BLaER1 treated with 17β-estradiol and CSF1 and Interleukin-3, amounts not matched to agents 10 nM and 100 nM (cell line): Measurements from ENCODE around the gene SLC12A7.

ENCODE experiments used
- H3K27ac ChIP-seq, 11 experiments: shearing (Covaris generic); formaldehyde crosslinking; 2 replicates each; pipeline ENCODE4 v1.8.1; 2022
- H3K27me3 ChIP-seq, 11 experiments: shearing (Covaris generic); formaldehyde crosslinking; 2 replicates each; pipeline ENCODE4 v1.8.1; 2022
- H3K36me3 ChIP-seq, 11 experiments: shearing (Covaris generic); formaldehyde crosslinking; 2 replicates each; pipeline ENCODE4 v1.8.1; 2022
- H3K4me1 ChIP-seq, 10 experiments: shearing (Covaris generic); formaldehyde crosslinking; 2 replicates each; pipeline ENCODE4 v1.8.1; 2022
- H3K4me2 ChIP-seq, 11 experiments: shearing (Covaris generic); formaldehyde crosslinking; 2 replicates each; pipeline ENCODE4 v1.8.1; 2022
- H3K4me3 ChIP-seq, 10 experiments: shearing (Covaris generic); formaldehyde crosslinking; 2 replicates each; pipeline ENCODE4 v1.8.1; 2022
- H3K9ac ChIP-seq, 11 experiments: shearing (Covaris generic); formaldehyde crosslinking; 2 replicates each; pipeline ENCODE4 v1.8.1; 2022
- H3K9me3 ChIP-seq, 11 experiments: shearing (Covaris generic); formaldehyde crosslinking; replicated peaks in 1 of 11; 2 replicates each; pipeline ENCODE4 v1.8.1; 2022
- H4K20me1 ChIP-seq, 11 experiments: shearing (Covaris generic); formaldehyde crosslinking; 2 replicates each; pipeline ENCODE4 v1.8.1; 2022
- Cebpa-rat ChIP-seq, 11 experiments: shearing (Covaris generic); IDR thresholded peaks; 2 replicates each; pipeline ENCODE4 v1.8.1; 2022

Gene SLC12A7

GRCh38 chr5:1122511-1123294 is 10.8 kb upstream of the SLC12A7 start:
- Histone ChIP-seq H3K4me3 (no peak overlapping the region), H3K27me3 (peaks cover 0 to 64% (median 20%) of the 10 kb centered on the region in 11 experiments; a peak in 15 of 22 replicates), H3K9me3 (peaks cover 11 to 20% (median 16%) of the 10 kb centered on the region in 11 experiments), H3K27ac (peak overlapping the region in 1 of 11 experiments; percentile 8; a peak in 1 of 22 replicates), H3K36me3 (peaks cover 0 to 11% (median 0%) of the 10 kb centered on the region in 11 experiments; a peak in 4 of 22 replicates), H3K4me1 (peaks cover 19 to 81% (median 73%) of the 10 kb centered on the region in 10 experiments; a peak in 19 of 20 replicates), H3K9ac (peak overlapping the region in 2 of 11 experiments; percentile 7 to 12; a peak in 1 of 22 replicates), H4K20me1 (peaks cover 0 to 41% (median 0%) of the 10 kb centered on the region in 11 experiments; a peak in 8 of 22 replicates), H3K4me2 (peak overlapping the region in 10 of 11 experiments; percentile 7 to 88 (median 72); a peak in 19 of 22 replicates)
- no peak for TF ChIP-seq Cebpa-rat (IDR thresholded peaks at IDR 0.05)

- H3K4me1 ChIP-seq: peaks cover 27 to 81% (median 74%) of the 10 kb centered on the region in 10 experiments; a peak in 19 of 20 replicates
- no peak overlapping the region for H3K27ac ChIP-seq
- H3K27me3 ChIP-seq: peaks cover 0 to 64% (median 20%) of the 10 kb centered on the region in 11 experiments; a peak in 15 of 22 replicates
- H3K9me3 ChIP-seq: peaks cover 11 to 20% (median 16%) of the 10 kb centered on the region in 11 experiments
- no peak for TF ChIP-seq Cebpa-rat (IDR thresholded peaks at IDR 0.05)
- H3K4me3 ChIP-seq: no peak overlapping the region
- H3K9ac ChIP-seq: no peak overlapping the region; a peak in 1 of 22 replicates
- peaks cover 0 to 11% (median 0%) of the 10 kb centered on the region in 11 experiments; a peak in 4 of 22 replicates for H3K36me3 ChIP-seq
- peaks cover 0 to 41% (median 0%) of the 10 kb centered on the region in 11 experiments; a peak in 8 of 22 replicates for H4K20me1 ChIP-seq
- H3K4me2 ChIP-seq: peak overlapping the region in 5 of 11 experiments; percentile 66 to 88 (median 82); a peak in 8 of 22 replicates
Observed at GRCh38 chr5:1121891-1122290, 10.0 kb upstream of the SLC12A7 start.

GRCh38 chr5:1121044-1121443 is 9.2 kb upstream of the SLC12A7 start:
- Histone ChIP-seq H4K20me1 (peaks cover 0 to 44% (median 1%) of the 10 kb centered on the region in 11 experiments; a peak in 8 of 22 replicates), H3K4me2 (peak overlapping the region in 8 of 11 experiments; percentile 6 to 88 (median 74); a peak in 13 of 22 replicates), H3K4me3 (no peak overlapping the region), H3K4me1 (peaks cover 29 to 86% (median 81%) of the 10 kb centered on the region in 10 experiments; a peak in 19 of 20 replicates), H3K9me3 (peaks cover 11 to 20% (median 16%) of the 10 kb centered on the region in 11 experiments), H3K36me3 (peaks cover 0 to 11% (median 0%) of the 10 kb centered on the region in 11 experiments; a peak in 4 of 22 replicates), H3K27ac (no peak overlapping the region), H3K27me3 (peaks cover 0 to 67% (median 23%) of the 10 kb centered on the region in 11 experiments; a peak in 15 of 22 replicates), H3K9ac (peak overlapping the region in 1 of 11 experiments; percentile 4; a peak in 1 of 22 replicates)
- TF ChIP-seq Cebpa-rat (IDR thresholded peaks at IDR 0.05): no peak

DNA sequence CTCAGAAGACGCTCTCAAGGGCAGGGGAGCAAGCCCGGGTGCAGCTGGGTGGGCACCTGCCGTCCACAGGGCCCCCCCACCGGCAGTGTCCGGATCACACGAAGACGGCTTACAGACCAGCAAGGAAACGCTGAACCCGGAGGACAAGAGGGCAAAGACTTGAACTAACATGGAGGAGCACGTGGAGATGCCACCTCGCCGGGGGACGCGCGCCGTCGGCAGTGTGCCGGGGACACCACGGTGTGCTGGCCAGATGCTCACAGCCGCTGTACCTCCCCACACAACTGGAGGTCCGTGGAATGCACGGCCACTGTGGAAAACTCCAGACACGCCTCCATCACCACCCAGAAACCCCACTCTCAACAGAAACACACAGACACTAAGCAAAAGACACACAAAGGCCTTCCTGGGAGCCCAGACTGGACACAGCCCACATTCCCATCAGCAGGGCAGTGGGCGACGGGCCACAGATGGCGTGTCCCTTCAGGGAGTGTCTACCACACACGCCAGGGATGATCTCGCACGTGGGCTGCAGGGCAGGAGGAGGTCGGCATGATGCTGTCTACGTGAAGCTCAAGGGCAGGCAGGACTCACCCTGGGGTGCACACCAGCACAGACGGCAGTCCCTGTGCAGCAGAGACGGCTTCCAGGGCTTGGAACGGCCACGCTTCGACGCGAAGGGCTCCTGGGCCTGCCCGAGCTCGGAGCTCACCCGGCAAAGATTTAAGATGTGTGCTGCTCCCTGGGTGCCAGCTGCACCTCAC is 8.6 kb upstream of the SLC12A7 start:
- peak overlapping the region in 9 of 11 experiments; percentile 54 to 88 (median 75); a peak in 13 of 22 replicates for H3K4me2 ChIP-seq
- H3K4me1 ChIP-seq: peaks cover 29 to 93% (median 87%) of the 10 kb centered on the region in 10 experiments; a peak in 19 of 20 replicates
- TF ChIP-seq Cebpa-rat (IDR thresholded peaks at IDR 0.05): no peak
- H3K27me3 ChIP-seq: peaks cover 0 to 73% (median 29%) of the 10 kb centered on the region in 11 experiments; a peak in 15 of 22 replicates
- H3K4me3 ChIP-seq: no peak overlapping the region
- peak overlapping the region in 2 of 11 experiments; percentile 4 to 24; a peak in 1 of 22 replicates for H3K9ac ChIP-seq
- peaks cover 0 to 11% (median 0%) of the 10 kb centered on the region in 11 experiments; a peak in 4 of 22 replicates for H3K36me3 ChIP-seq
- H4K20me1 ChIP-seq: peaks cover 0 to 50% (median 5%) of the 10 kb centered on the region in 11 experiments; a peak in 8 of 22 replicates
- peaks cover 11 to 15% (median 15%) of the 10 kb centered on the region in 11 experiments for H3K9me3 ChIP-seq
- H3K27ac ChIP-seq: no peak overlapping the region

DNA sequence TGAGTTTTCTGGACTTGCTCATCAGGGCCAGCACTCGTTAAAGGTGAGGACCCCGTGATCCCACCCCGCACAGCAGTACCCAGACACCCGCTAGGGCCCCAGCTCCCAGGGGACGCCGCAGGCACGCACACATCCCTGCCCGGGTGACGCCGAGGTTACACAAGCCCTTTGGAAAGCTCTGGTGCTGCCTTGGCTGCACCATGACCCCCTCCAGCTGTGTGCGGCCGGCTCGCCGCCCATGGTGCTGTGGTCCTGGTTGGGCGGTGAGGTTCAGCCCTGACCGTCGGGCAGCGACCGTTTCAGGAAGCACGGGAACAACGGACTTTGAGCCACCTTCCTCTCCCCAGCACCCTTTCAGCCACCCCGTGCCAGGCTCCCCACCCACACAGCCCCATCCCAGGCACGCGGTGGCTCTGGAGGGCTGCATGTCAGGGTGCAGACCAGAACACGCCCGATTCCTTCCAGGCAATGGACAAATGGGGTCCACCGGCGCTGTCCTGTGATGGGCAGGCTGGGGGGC is 7.5 kb upstream of the SLC12A7 start:
- Histone ChIP-seq H3K4me1 (peaks cover 29 to 100% (median 97%) of the 10 kb centered on the region in 10 experiments; a peak in 19 of 20 replicates), H3K9ac (peak overlapping the region in 2 of 11 experiments; percentile 5 to 18; a peak in 1 of 22 replicates)
- no peak for TF ChIP-seq Cebpa-rat (IDR thresholded peaks at IDR 0.05)

DNA sequence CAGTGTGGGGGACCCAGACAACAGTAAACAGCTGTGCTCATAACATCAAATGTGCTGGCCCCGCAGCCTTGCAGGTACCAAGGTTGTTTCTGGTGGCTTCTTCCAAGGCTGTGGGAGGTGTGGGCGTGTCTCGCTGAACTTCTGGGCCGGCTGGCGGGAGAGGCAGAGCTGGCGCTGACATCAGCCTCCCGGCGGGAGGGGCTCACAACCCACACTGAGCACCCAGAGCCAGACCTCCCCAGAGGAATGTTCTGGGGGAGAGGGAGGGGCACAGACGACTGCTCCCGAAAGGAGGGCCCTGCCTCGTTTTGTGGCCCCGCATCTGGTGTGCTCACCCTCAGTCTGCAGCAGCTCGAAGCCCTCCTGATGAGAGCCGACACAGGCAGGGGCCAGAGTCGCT is 6.9 kb upstream of the SLC12A7 start:
- TF ChIP-seq Cebpa-rat (IDR thresholded peaks at IDR 0.05): no peak
- Histone ChIP-seq H3K4me1 (peaks cover 29 to 100% (median 98%) of the 10 kb centered on the region in 10 experiments; a peak in 19 of 20 replicates), H3K4me3 (no peak overlapping the region), H4K20me1 (peaks cover 0 to 52% (median 5%) of the 10 kb centered on the region in 11 experiments; a peak in 9 of 22 replicates), H3K27me3 (peaks cover 16 to 90% (median 46%) of the 10 kb centered on the region in 11 experiments), H3K36me3 (no peaks in the 10 kb centered on the region; a peak in 1 of 22 replicates), H3K27ac (no peak overlapping the region), H3K4me2 (peak overlapping the region; percentile 20 to 88 (median 74); a peak in 21 of 22 replicates), H3K9me3 (peaks cover 0 to under 1% (median 0%) of the 10 kb centered on the region in 11 experiments; a peak in 2 of 22 replicates), H3K9ac (0 out of 22 replicates have a peak overlapping the region, but pooled peaks of 2 of the 11 experiments have one; percentile 5 to 18)

More for the DNA sequence above, 7.5 kb upstream of the SLC12A7 start:
- Histone ChIP-seq H4K20me1 (peaks cover 0 to 52% (median 5%) of the 10 kb centered on the region in 11 experiments; a peak in 8 of 22 replicates), H3K36me3 (peaks cover 0 to 3% (median 0%) of the 10 kb centered on the region in 11 experiments; a peak in 1 of 22 replicates), H3K4me3 (no peak overlapping the region), H3K27me3 (peaks cover 9 to 83% (median 40%) of the 10 kb centered on the region in 11 experiments; a peak in 21 of 22 replicates), H3K9me3 (peaks cover 4 to 7% (median 5%) of the 10 kb centered on the region in 11 experiments), H3K4me2 (peak overlapping the region in 10 of 11 experiments; percentile 20 to 88 (median 74); a peak in 19 of 22 replicates), H3K27ac (no peak overlapping the region)

GRCh38 chr5:1118231-1118698 is 6.4 kb upstream of the SLC12A7 start:
- H3K36me3 ChIP-seq: no peaks in the 10 kb centered on the region; a peak in 1 of 22 replicates
- no peak overlapping the region for H3K9ac ChIP-seq
- peaks cover 21 to 91% (median 48%) of the 10 kb centered on the region in 11 experiments for H3K27me3 ChIP-seq
- H3K4me3 ChIP-seq: no peak overlapping the region
- TF ChIP-seq Cebpa-rat (IDR thresholded peaks at IDR 0.05): no peak
- H3K4me2 ChIP-seq: peak overlapping the region; percentile 20 to 88 (median 74); a peak in 21 of 22 replicates
- no peak overlapping the region for H3K27ac ChIP-seq
- H3K9me3 ChIP-seq: no peaks in the 10 kb centered on the region
- peaks cover 29 to 100% (median 98%) of the 10 kb centered on the region in 10 experiments; a peak in 19 of 20 replicates for H3K4me1 ChIP-seq
- peaks cover 0 to 53% (median 9%) of the 10 kb centered on the region in 11 experiments; a peak in 9 of 22 replicates for H4K20me1 ChIP-seq
